Epidermal melanocyte (primary cell): ENCODE measurements around the gene VWA3B.

Experiments
- DNase-seq: peaks from one replicate; pipeline ENCODE4 v3.0.0; 2011; ENCODE audit warnings: low spot score; ENCODE audit not compliant: insufficient read length

Gene VWA3B

DNA sequence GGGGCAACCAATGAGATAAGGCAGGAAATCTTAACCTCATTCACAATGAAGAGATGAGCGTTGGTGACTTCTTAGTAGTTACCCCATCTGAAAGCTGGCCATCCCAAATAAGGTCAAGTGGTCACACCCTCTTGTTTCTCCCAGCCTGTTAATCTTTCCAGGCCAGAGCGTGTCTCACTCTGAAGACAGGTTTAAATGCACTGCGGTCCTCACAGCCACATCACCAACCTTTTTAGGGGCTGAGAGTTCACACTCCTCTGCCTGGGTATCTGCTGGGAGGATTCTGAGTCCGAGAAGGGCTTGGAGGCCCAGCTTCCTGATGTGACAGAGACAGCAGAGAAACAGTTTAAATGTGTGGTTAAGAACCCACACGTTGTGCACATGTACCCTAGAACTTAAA, 246.0 kb downstream of the VWA3B start:
- DNase-seq: no peak

DNA sequence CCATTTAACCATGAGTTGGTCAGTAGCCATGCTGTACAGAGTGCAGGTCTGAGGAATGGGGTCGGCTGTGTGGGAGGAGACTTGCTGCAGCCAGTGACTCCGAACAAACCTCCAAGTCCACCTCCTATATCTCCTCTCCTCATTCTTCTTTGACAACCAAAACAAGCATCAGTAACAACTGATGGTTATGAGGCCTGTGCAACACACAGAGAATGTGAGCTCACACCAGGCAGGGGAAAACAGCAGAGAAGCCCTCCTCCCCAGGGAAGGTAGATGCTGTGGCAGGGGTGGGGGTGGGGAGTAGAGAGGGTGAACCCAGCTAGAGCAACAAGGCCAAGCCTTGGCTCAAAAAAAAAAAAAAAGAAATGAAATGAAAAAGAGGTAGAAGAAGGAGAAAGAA, 247.0 kb downstream of the VWA3B start:
- DNase-seq: no peak

DNA sequence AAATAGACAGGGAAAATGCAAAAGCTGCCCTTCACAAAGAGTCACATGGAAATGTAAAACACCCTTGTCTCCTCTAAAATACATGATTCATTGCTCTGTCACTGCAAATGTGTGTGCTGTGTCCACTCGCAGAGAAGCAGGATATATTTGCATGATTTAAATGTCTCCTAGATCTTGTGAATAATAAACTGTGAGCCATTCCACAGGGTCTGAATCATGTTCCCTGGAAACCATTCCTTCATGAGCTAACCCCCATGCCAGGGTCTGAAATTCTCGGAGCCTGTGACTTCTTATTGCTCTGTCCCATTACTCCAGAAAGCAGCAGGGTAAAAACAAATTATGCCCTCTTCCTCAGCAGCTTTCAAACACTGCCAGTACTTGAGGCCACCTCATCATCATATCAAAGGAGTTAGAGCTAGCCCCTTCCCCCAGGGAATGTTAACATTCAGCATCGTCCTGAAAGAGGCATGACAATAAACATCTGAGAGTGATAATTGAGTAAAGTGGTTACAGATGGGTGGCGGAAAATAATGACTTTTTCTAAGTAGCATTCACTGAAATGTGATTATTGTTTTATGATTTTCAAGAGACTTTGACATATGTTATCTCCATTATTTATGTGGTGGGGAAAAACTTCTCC, 247.6 kb downstream of the VWA3B start:
- no peak for DNase-seq

DNA sequence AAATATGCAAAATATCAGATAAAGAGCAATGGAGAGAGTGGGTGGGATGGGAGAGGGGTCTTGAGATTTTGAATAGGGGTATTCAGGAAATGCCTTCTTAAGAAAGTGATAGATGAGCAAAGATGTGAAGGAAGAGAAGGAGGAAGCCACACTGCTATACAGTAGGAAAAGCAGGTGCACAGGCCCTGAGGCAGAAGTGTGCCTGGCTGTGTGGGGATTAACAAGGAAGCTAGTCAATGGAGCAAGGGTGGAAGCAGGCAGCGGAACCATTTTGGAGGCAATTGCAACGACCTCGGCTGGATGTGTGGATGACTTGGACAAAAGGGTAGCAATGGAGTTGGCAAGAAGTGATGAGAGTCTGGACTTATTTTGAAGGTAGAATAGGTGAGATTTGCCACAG, 248.3 kb downstream of the VWA3B start:
- DNase-seq: no peak

DNA sequence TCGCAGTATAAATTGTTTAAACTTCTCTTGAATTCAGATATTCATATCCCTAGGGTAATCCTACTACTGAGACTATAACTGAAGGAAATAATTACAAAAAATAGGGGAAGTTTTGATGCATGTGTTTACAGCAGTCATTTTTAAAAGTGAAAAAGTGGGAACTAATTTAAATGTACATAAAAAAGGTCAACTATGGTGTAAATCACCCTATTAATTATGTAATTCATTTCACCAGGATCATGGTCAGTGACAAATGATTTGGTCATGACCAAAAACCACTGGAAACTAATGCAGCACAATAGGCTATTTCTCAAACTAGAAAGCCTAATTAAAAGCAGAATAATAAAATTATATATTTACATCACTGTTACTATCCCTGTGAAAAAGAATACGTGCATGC, 254.3 kb downstream of the VWA3B start:
- no peak for DNase-seq

DNA sequence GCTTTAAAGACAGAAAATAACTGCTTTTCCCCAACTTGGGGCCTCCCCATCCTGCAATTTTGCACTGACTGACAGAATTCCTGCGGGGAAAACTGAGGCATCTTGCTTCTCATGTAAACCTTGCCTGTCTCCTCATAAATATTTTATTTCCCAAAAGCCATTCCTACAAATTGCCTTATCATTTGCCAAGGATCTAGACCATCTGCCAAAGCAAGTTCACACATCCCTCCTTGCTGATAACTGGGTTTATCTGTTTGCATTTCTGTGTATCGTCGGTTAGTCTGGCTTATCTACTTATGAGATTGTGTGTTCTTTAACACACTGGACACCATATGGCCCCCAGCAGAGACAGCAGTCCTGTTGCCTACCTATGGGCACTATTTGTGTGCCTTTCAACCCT, 256.3 kb downstream of the VWA3B start:
- DNase-seq: no peak

DNA sequence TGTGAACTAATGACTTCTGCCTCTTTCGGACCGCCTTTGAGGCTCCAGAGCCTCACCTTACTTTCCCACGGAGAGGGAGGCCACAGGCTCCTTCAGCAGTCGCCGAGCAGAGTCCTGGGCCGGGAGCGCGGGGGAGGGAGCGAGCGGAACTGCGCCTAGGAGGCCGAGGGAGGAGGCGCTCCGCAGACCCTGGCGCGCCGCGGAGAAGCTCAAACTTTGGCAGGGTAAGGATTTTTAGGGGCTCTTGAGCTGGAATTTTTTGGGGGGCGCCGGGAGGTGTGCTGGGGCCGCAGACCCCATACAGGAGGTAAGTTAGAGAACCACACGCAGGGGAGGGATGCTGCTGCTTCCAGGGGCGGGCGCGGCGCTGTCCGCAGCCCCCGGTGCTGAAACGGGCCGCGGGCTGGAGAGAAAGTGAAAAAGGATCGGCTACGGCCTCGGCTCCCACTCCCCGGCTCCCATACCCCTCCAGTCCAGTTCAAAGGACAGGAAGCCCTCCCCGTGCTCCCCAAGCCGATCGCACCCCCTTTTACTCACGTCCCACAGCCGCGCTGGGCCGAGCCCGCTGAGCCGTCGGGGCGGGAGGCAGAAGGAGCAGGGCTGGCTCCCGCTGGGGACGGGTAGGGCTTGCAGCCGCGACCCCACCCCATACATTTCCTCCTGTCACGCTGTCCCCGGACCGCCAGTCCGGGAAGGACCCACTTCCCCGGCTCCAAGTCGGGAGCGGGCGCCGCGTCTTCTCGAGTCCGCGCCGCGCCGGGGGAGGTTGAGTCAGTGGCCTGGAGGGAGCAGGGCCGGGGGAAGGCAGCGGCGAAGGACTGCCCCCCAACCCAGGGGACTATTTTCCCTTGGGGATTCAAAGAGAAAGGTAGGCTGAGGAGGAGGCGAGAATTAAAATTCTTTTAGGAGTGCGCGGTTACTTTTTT, 259.6 kb downstream of the VWA3B start, which contains the start of gene CNGA3:
CNGA3 (plus strand) TSS at position 146 of the 926 bp plus-strand sequence. CDS start 23,520 bp downstream, outside the sequence.
- no peak for DNase-seq

DNA sequence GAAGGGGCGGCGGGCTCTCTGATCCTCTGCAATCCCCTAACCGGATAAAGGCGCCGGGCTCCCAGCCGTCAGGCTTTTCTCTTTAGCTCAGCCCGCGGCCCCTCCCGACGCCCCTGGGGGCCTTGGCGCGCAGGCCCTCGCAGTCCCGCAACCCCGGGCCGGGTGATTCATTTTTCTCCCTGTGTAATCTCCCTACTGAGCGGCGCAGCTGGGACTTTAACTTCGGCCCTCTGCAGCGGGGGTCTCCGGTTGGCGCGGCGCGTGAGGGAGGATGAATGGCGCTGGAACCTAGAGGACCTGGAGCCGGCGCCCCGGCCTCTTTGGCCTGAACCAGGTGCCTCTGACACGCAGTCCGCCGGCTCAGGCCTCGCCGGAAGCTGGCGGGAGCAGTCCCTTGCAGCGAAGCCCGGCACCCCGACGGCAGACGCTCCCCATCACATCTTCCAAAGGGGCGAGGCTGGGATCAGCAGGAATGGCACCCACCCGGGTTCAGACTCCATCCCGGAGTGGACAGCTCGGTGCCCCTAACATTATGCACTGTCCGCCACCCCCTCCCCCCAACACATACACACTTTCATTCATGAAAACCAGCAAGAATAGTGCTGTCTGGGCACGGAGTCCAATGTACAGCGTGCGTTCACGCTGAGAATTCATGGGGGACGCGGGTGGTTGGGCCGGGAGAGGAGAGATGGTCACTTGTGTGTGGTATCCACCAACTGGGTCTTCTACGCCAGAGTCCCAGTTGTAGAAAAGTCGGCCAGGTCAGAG, 260.5 kb downstream of the VWA3B start:
- DNase-seq: no peak

DNA sequence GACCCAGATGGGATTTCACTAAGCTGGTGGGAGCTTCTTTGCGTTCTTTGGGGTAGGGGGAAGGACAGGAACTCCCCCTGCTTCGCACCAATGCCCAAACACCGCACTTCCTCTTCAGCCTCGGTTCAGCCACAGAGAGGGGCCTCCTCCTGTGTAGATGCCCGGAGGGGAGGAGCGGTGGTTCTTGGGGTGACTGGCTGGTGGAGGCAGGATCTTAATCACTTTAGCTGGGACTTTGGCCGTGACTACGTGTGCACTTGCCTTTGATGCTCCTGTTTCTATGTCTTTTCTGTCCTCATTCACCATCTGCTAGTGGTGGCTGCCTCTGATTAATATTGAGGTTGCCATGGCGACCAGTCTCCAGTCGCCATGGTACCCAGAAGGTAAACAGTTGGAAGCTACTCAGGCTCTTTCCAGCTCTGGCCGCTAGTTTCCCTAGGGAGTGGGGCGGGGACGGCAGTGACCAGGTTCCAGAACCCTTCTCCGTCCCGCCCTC, 261.1 kb downstream of the VWA3B start:
- no peak for DNase-seq

DNA sequence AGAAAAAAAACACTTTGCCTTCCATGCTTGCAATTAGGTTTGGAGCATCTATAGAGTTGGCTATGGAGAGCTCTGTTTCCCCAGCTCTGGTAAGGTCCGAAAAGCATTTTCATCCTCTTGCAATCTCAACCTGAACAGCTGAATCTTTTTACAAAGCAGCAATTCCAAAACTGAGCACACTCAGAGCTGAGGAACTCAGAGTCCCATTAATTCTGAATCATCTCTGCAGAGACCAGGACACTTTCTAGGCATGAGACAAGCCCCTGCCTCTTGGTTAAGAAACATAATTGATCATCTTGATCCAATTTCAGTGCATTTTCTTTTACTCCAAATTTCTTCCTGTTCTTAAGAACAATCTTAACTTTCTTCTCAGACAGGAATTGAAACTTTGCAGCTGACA, 263.4 kb downstream of the VWA3B start:
- no peak for DNase-seq

DNA sequence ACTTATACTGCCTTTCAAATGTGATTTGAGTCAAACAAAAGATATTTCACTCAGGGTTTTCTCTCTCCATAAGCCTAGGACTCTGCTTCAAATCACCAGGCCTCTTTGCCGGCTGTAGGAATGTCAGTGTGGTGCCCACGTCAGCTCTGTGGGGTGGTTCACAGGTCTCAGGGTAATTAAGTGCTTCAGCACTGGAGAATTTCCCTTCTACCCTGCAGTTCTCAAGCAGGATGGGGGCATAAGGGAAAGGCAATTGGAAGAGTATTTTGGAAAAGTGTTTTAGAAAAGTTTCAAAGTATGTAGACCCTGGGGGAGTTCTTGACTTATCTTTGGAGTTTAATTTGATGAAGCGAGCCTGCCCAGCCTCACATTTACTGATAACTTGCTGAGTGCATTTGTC, 268.9 kb downstream of the VWA3B start:
- DNase-seq: no peak

DNA sequence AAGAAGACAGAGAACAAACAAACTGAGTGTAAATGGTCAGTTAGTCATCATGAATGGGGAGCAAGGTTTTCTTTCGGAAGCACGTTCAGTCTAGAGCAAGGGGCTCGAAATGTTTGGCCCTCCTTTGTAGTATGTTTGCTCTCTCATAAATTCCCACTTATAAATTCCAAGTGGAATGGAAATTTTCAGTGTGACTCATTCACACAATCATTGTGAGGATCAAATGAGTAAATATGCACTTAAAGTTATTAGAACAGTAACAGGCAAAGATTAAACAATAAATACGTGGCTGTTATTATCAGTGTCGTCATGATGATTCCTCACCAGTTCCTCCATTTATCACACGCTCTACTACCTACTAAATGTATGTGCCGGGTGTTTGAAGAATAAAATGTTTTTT, 269.8 kb downstream of the VWA3B start:
- no peak for DNase-seq

DNA sequence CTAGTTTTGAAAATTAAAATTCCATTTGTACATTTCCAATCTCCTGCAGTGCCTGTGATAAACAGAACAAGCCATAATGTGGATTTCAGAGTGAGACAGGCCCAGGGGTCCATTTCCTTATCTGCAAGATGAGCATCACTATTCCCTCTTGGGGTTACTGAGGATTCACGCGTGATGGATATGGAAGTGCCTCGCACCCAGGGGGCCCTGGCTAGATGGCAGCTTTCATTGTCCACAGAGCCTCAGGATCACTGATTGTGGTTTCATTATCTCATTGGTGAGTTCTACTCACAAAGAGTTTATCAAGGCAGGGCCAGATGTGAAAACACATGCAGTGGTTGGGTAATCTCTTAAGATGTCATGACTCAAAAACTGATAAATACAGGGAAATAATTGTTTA, 270.9 kb downstream of the VWA3B start:
- DNase-seq: no peak

DNA sequence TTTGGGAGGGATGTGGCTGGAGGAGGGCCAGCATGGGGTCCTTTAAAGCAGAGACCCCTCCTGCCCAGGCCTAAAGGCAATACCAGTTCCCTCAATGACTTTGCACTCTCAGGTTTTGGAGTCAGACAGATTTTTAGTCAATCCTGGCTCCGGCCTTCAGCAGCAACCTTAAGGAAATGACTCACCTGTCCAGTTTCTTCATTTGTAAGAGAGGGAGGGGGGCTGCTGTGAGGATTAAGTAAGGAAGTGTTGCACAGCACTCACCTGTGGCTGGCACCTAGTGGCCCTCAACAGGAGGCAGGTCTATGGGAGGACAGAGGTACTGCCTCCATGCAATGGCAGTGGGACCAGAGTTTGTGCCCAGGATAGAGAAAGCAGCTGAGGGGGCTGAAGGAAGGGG, 273.0 kb downstream of the VWA3B start:
- DNase-seq: no peak
